ENCODE data around the gene ZNF699.
"Not testable (repeated sequence)": the region's sequence is repeated elsewhere in the genome, so short reads cannot be mapped to it uniquely, and the experiment has no call there.

Gene ZNF699

DNA sequence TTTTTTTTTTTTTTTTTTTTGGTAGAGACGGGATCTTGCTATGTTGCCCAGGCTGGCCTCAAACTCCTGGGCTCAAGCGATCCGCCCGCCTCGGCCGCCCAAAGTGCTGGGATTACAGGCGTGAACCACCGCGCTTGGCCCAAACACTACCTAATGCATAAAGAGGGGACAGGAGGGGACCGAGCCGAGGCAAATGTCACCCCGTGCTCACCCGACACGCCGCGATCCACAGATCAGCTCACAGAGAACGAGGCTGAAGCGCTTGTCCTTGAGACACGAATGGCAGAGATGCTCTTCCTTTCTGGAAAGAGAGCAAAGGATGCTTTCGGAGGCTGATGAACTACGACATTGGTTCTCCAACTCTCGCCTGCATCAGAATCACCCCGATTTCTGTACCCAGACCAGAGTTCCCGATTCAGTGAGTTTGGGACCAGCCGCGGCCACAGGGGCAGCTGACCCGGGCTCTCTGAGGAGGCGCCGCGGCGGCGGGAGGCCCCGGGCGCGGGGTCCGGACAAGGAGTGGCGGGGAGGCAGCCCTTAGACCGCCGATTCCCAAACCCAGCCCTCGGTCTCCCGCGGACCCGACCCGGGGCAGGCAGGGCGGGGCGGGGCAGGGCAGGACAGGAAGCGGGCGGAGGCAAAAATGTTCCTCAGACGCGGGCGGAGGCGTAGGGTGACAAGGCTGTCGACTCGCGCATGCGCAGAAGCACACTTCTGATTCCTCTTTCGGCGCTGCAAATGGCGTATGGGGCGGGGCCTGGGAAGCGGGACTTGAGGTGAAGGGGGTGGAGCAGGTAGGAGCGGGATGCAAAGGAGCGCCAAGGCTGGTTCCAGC, at the start of gene ZNF699:
ZNF699 (minus strand) TSS at position 700 of the 835 bp plus-strand sequence. CDS start 4,719 bp downstream, outside the sequence.
- DNase-seq (ENCODE audit: low read depth): peak; percentile 97

DNA sequence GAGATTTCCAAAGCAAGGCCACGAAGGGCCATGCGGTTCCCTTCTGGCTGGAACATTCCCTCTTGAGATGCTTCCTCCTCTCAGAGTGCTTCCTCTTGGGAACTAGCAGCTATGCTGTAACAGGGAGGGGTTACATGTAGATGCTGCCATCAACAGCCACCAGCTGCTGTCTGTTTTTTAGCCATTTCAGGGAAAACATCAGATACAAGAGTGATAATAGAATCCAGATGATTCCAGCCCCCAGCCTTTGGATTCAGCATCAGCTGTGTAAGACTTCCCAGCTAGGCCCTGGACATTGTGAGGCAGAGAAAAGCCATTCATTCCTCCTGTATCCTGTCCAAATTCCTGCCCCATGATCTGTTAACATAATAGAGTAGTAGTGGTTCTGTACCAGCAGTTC, 45.0 kb upstream of the ZNF699 start:
- no peak for DNase-seq (ENCODE audit: low read depth)

DNA sequence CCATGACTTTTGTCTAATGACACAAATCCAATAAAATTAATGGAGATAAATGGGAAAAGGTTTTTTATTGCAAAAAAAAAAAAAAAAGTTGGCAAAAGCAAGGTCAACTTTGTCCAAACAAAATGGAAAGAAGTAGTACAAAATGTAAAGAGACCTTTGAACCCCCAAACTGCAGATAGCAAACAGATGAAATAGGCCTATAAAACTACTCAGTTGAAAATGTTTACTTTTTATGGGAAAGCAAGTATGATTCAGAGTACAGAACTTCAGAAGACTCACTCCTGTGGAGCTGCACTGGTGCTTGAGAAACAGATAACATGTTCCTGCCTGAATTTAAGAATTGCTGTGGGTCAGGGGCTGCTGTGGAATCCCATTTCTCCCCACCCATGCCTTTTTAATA, 43.4 kb upstream of the ZNF699 start:
- no peak for DNase-seq (ENCODE audit: low read depth)

DNA sequence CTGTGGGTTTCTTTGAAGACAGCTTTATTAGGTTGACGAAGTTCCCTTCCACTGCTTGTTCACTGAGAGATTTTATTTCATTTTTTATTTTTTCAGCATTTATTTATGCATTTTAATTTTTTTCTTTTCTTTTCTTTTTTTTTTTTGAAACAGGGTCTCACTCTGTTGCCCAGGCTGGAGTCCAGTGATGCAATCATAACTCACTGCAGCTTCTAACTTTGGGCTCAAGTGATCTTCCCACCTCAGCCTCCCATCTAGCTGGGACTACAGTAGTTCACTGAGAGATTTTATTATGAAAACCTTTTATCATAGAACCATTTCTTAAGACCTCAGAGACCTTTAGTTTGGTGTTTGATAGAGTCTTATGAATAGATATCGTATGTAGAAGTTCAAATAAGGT, 42.9 kb upstream of the ZNF699 start:
- DNase-seq (ENCODE audit: low read depth): no peak

DNA sequence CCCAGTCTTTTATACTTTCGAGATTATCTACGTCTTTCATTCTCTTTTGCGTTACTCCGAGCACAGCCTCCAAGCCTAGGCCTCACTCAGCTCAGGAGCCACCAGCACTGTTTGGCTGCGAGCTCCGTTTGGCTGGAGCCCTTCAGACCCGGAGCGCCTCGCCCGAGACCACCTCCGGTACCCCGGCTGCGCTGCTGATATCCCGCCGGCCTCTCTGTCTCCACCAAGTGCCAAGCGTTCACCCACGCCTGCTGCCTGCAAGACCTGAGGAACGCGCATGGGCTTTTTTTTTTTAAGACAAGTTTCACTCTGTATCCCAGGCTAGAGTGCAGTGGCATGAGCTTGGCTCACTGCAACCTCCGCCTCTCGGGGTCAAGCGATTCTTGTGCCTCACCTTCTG, 39.0 kb upstream of the ZNF699 start:
- DNase-seq (ENCODE audit: low read depth): no peak

DNA sequence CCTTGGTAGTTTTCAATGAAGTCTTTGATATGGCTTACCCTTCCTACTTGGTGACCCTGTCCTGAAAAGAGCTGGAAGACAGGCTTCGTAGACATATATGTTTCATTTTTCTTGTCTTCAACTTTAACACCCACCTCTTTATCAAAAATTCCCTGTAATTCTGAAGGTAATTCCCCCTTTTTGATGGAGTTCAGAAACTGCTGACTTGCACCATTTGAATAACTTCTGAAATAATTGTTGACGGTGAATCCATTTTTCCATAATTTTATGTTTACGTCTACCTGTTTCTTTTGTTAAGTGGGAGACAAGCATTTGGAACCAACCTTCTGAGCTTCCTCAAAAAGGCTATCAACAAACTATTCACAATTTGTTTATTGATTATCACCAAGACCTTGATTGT, 38.6 kb upstream of the ZNF699 start:
- no peak for DNase-seq (ENCODE audit: low read depth)

DNA sequence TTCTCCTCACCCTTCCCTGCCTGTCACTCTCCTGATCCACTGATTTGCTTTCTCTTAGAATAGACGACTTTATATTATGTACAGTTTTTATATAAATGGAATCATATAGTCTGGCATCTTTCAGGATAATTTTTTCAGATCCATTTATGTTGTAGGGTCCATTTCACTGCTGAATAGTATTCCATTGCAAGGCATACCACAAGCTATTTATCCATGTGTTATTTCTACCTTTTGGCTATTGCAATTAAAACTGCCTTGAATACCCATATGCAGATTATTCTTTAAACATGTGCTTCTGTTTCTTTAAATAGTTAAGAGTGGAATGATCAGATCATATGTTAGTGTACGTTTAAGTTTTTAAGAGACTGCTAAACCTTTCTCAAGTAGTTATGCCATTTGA, 35.4 kb upstream of the ZNF699 start:
- DNase-seq (ENCODE audit: low read depth): no peak

DNA sequence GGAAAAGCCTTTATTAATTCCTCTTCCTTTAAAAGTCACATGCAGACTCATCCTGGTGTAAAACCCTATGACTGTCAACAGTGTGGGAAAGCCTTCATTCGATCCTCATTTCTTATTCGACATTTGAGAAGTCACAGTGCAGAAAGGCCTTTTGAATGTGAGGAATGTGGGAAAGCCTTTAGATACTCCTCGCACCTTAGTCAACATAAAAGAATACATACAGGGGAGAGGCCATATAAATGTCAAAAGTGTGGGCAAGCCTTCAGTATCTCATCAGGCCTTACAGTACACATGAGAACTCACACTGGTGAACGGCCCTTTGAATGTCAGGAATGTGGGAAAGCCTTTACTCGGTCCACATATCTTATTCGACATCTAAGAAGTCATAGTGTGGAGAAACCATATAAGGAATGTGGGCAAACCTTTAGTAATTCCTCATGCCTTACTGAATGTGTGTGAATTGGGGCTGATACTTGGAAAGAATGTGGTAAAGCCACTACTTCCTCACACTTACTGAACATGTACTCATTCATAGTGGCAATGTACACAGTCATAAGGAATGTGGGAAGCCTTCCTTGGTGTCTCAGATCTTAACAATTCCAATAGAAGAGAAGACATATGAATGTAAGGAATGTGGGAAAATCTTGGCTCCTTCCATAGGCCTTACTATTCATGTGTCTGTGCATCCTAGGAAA, 33.1 kb upstream of the ZNF699 start:
- no peak for DNase-seq (ENCODE audit: low read depth)

DNA sequence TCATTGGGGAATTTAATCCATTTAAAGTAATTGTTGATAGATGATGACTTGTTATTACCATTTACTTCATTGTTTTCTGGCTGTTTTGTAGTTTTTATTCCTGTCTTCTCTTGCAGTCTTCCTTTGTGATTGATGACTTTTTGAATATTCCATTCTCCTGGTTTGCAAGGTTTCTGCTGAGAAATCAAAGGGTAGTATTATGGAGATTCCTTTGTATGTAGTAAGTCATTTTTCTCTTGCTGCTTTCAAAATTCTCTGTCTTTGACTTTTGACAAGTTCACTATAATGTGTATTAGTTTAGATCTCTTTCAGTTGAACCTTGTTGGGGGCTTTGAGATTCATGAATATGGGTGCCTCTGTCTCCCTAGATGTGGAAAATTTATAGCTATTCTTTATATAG, 20.4 kb upstream of the ZNF699 start:
- no peak for DNase-seq (ENCODE audit: low read depth)

DNA sequence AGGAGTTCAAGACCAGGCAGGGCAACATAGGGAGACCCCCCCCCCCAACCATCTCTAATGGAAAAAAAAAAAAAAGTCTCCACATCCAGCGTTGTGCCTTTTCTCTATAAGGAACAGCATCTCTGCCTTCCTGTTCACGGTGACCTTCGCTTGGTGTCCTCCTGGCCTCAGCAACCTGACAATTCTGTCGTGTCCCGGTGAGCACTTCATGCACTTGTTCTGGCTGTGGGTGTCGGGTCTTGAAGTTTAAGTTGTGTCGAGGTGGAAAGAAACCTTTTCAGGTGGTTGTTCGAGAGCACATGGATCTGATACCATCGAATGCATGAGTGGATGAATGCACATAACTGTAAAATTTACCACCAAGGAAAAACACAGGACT, 14.9 kb upstream of the ZNF699 start:
- DNase-seq (ENCODE audit: low read depth): no peak

DNA sequence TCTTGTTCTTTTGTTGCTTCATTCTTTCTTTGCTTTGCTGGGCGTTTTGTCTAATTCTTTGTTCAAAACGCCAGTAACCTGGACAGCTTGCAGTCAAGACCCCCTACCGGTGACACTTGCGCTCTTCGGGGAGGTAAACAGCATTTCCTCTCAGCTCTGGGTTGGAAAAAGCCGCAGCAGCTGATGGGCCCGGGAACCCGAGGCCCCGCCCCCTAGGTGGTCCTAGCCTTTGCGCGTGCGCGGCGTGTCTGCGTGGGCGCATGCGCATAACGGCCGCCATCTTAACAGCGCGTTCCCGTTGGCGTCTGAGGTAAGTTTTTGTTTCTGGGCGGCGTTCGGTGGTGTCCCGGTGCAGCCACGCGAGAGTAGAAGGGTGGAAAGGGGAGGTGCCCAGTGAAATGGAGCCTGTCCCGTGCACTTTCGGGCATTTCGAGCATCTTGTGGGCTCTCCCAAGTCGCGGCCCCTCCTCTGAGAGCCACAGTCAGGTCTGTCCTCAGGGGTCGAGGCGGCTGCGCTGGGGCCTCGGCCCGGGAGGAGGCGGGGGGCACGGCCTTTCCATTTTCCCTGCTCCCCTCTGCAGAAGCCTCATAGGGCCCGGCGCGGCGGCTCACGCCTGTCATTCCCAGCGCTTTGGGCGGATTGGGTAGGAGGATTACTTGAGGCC, 14.4 kb upstream of the ZNF699 start, which contains the start of gene ZNF559:
ZNF559 (plus strand) TSS at position 261 of the 665 bp plus-strand sequence. CDS start 14,371 bp downstream, outside the sequence.
- DNase-seq (ENCODE audit: low read depth): peak; percentile 97

DNA sequence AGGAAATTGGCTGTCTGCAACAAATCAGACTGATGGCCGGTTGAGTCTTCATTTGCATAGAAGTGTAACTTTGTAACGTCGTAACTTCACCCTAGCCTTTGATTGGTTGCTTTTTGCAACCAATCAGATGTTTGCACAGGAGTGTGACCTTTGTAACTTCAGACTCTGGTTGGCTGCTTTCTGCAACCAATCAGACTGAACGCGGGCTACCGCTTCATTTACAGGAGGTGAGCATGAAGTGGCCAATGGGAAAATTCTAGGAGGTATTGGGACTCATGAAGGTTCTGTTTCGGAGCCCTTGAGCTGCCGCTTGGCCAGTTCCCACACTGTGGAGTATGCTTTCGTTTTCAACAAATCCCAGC, 13.9 kb upstream of the ZNF699 start:
- DNase-seq (ENCODE audit: low read depth): peak; percentile 7

DNA sequence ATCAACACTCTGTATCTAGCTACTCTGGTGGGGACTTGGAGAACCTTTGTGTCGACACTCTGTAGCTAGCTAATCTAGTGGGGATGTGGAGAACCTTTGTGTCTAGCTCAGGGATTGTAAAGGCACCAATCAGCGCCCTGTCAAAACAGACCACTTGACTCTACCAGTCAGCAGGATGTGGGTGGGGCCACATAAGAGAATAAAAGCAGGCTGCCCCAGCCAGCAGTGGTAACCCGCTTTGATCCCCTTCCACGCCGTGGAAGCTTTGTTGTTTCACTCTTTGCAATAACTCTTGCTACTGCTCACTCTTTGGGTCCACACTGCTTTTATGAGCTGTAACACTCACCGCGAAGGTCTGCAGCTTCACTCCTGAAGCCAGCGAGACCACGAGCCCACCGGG, 12.6 kb upstream of the ZNF699 start:
- not testable (repeated sequence) for DNase-seq (ENCODE audit: low read depth)

DNA sequence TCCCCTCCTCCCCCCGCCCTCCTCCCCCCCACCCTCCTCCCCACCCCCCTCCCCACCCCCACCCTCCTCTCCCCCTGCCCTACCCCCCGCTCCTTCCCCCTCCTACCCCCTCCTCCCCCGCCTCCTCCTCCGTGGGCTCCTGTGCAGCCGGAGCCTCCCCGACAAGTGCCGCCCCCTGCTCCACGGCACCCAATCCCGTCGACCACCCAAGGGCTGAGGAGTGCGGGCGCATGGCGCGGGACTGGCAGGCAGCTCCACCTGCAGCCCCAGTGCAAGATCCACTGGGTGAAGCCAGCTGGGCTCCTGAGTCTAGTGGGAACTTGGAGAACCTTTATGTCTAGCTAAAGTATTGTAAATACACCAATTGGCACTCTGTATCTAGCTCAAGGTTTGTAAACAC, 12.1 kb upstream of the ZNF699 start:
- not testable (repeated sequence) for DNase-seq (ENCODE audit: low read depth)

DNA sequence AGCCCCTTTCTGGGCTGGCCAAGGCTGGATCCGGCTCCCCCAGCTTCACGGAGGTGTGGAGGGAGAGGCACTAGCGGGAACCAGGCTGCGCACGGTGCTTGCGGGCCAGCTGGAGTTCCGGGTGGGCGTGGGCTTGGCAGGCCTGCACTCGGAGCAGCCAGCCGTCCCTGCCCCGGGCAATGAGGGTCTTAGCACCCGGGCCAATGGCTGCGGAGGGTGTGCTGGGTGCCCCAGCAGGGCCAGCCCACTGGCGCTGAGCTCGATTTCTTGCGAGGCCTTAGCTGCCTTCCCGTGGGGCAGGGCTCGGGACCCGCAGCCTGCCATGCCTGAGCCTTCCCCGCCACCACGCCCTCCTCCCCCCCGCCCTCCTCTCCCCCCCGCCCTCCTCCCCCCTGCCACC, 11.7 kb upstream of the ZNF699 start:
- DNase-seq (ENCODE audit: low read depth): no peak

DNA sequence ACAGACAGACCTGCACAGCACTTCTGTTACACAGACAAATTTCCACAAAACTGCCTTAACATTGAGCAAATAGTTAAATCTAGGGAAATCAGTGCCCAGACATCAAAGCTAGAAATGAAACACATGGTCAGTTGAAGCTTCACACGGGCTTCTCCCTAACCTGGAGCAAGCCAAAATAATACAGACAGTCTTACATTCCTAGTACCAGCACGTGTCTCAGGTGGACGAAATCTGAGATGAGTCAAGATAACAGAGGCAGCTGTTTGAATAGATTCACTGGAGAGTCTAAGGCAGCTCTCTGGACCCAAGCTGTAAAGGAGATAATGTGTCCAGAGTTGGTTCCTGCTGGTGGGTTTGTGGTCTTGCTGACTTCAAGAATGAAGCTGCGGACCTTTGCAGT, 4.1 kb upstream of the ZNF699 start:
- no peak for DNase-seq (ENCODE audit: low read depth)

DNA sequence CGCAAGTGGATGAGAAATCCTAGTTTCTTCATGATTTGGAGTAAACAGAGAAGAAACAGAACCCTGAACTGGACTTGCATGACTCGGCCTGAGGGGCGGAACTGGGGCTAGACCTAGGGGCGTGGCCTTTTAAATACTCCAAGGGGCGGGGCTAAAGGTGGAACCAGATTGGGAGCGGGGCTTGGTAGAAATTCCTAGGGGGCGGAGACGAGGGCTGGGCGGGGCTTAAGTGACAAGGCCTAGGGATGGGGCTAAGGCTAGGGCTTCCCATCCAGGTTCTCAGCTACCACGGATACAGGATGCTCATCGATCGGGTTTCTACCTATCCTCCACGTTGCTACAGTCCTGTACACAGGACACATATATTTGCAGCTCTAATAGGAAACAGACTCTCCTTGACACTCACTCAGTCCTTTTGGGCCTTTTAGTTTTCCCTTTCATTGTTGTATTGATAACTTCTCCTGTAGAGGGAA, 372 bp upstream of the ZNF699 start:
- no peak for DNase-seq (ENCODE audit: low read depth)

DNA sequence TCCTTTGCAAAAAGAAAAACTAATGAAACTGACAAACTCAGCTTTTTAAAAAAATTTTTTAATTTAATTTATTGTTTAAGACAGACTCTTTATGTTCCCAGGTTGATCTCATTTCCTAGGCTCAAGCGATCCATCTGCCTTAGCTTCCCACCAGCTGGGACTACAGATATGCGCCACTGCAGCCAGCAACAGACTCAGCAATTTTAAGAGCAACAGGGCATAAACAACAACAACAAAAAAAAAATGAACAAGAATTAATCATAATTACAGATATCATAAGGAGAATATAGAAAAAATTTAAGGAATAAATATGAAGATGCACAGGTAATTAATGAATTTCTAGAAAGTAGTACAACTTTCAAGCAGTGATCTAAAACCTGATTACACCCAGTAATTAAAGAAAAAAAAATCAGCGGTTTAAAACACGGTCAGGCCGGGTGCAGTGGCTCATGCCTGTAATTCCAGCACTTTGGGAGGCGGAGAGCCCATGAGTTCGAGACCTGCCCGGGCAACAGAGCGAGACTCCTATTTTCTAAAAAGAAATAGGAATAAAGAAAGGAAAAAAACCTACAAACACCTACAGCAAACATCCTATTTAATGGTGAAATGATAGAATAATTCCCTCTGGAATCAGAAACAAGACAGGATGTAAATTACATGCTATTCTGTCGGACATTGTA, 1.4 kb downstream of the ZNF699 start:
- no peak for DNase-seq (ENCODE audit: low read depth)

DNA sequence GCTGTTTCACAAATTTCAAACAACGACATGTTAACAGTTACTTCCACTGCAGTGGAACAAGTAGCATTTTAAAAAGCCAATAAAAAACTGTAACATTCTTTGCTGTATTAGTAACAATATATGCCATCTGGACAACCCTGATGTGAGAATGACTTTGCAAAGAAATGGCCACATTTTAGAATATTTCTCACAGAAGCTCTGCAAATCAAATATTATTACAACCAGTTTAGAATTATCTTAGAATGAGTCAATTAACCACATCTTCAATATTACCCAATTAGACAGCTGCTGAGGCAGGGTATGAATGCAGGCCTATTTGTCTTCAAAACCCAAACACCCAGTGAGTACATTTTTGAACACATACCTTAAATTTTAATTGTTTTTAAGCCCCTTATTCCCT, 3.2 kb downstream of the ZNF699 start:
- DNase-seq (ENCODE audit: low read depth): no peak

DNA sequence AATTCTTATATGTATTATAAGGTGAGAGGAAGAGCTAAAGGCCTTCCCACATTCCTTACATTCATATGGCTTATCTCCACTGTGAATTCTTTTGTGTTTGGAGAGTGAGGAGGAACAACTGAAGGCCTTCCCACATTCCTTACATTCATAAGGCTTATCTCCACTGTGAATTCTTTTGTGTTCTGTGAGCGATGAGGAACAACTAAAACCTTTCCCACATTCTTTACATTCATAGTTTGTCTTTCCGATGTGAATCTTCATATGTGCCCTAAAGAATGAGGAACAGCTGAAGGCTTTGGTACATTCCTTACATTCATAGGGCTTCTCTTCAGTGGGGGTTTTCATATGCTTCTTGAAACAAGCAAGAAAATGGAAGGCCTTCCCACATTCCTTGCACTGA, 13.3 kb downstream of the ZNF699 start:
- no peak for DNase-seq (ENCODE audit: low read depth)

DNA sequence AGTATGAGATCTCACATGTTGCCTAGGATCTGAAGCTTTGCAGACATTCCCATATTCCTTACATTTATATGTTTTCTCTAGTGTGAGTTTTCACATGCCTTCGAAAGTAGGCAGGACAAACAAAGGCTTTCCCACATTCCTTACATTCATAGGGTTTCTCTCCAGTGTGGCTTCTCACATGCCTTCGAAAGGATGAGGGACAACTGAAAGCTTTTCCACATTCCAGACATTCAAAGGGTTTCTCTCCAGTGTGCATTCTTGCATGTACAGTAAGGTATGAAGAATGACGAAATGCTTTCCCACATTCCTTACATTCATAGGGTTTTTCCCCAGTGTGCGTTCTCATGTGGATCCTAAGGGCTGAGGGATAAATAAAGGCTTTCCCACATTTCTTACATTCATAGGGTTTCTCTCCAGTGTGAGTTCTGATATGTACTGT, 14.2 kb downstream of the ZNF699 start:
- DNase-seq (ENCODE audit: low read depth): no peak

DNA sequence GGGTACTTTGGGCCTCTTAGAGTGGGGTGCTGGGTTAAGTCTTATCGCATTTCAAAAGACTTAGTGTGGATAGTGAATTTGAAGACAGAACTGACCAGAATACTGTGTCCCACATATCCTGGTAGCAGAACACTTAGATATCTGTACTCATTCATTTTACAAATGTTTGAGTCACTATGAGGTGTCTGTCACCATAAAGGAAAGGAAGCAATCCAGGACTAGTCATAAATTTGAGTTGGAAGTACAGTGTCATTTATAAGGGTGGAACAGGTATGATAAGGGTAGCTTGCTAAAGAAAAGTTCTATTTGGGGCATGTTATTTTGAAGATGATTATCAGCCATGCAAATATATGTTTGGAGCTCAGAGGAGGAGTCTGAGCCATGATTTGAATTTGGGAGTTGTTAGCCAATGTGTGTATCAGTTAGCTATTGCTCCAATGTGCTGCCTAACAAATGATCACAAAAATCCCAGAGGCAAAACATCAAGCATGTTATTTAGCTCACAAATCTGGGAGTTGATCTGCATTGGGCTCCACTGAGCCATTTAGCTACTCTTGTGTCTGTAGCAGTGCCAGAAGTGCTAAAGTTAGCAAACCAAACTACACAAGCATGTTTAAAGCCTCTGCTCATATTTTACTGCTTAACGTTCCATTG, 20.3 kb downstream of the ZNF699 start:
- DNase-seq (ENCODE audit: low read depth): no peak
